ENCODE measurements around the gene GNGT2.

GNGT2 gene

DNA sequence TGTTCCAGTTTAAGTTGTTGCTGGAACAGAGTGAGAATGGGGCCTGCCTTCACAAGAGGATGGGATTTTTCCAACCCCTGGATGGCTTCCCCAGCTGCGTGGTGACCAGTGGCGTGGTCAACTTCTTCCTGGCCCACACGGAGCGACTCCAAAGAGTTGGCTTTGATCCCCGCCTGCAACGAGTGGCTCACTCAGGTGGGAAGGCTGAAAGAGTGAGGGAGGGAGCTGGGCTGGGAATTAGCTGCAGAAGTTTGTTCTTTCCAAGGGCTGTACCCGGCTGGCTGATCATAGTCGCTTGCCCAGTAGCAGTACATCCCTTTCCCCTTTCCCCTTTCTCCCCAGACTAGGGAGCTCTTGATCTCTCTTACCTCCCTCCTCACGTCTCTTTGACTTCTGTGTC, 41.7 kb downstream of the GNGT2 start:
- DNase-seq, result no peak

- DNase-seq, result no peak
These were observed 45.2 kb downstream of the GNGT2 start for GRCh38 chr17:49165143-49165542.

DNA sequence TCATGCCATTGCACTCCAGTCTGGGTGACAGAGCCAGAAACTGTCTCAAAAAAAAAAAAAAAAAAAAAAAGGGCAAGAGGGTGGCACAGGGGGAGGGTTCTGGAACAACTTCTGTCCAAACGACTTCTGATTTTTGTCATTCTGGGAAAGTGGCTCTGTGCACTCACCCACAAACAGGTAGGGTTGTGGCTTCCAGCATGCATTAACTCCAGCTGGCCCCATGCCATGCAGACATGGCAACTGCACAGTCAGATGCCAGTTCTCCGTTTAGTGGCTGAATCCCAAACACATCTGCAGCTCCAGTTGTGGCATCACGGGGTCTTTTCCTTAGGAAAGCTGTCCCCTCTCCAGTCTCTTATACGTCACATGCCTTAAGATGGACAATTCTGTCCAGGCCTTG, 47.5 kb downstream of the GNGT2 start:
- no peak for DNase-seq

GRCh38 chr17:49157784-49158183, 52.6 kb downstream of the GNGT2 start:
- DNase-seq, result peak; percentile 69

- DNase-seq, result no peak
These were observed 54.1 kb downstream of the GNGT2 start for GRCh38 chr17:49156256-49156655.

All from islet precursor cell (in vitro differentiated cells).